Measurements from ENCODE around the gene PLEKHM3. TPM values are rescaled to one million over a fixed set of nuclear protein-coding genes. Genes with fewer than 3 reads are reported as not detected.
A peak's percentile ranks its signal among the peaks of the same experiment; 100 is the strongest.

PLEKHM3 gene
- total and polyA plus RNA-seq, 2 donors (not counting 3 experiments of a cell fraction or from before 2014, with no cell fraction given): 3.1 to 9.1 TPM

DNA sequence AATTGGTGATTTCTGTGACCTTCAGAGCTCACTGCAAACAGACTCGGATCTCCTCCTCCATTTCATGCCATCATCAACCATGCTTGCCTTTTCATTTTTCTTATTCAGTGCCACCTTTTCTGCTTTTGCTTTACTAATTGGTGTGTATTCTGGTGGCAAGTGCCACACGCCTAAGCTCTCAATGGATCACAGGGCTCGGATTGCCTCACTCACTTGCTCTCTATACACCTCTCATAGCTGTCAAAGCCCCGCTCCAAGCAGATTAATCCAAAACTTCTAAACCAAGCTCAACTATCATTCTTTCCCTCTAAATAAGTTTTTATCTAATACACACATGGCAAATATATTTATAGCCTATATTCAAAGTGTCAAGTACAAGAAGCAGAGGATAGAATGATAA, 86.4 kb downstream of the PLEKHM3 start:
- Histone ChIP-seq H3K4me3 (replicated peaks in 1 of 3; ENCODE audit: insufficient read depth in 1 of 3, low read depth in 1 of 3, low read length in 3 of 3) (no peak overlapping the region), H3K9me1 (replicated peaks; ENCODE audit: control insufficient read depth, extremely low read depth, insufficient read depth, low read length) (no peaks in the 10 kb centered on the region), H3K27me3 (ENCODE audit: control insufficient read depth in 2 of 2, insufficient read depth in 2 of 2, low read length in 2 of 2) (no peaks in the 10 kb centered on the region), H3K4me2 (ENCODE audit: insufficient read depth, low read length) (no peak overlapping the region), H3K4me1 (ENCODE audit: control insufficient read depth, extremely low read depth, insufficient read depth, low read length) (no peaks in the 10 kb centered on the region), H4K20me1 (replicated peaks; ENCODE audit: control insufficient read depth, extremely low read depth, insufficient read depth, low read length) (no peaks in the 10 kb centered on the region), H3K9me3 (replicated peaks; ENCODE audit: control insufficient read depth, insufficient read depth, low read length) (no peaks in the 10 kb centered on the region), H3K79me2 (ENCODE audit: control insufficient read depth, insufficient read depth, low read length) (no peaks in the 10 kb centered on the region), H3K36me3 (ENCODE audit: control insufficient read depth in 2 of 2, extremely low read depth in 1 of 2, insufficient read depth in 2 of 2, low read length in 2 of 2) (no peaks in the 10 kb centered on the region), H3K27ac (ENCODE audit: insufficient read depth, low read depth, low read length) (no peak overlapping the region), H3K9ac (replicated peaks; ENCODE audit: extremely low read depth, insufficient read depth, low read length) (no peak overlapping the region), H2AFZ (ENCODE audit: low read depth, low read length) (no peak overlapping the region)
- ChIA-PET CTCF (interaction anchor here (1.2 to 1.5 kb wide), 3 partner anchors 34 to 193 kb away, joined by 3 to 4 read pairs (median 3); no protein-coding TSS in a partner anchor), POLR2A (no interaction called here)
- TF ChIP-seq POLR2A (IDR thresholded peaks at IDR 0.05; ENCODE audit: low read depth, low read length): no peak
- TF ChIP-seq EZH2 (IDR thresholded peaks at IDR 0.05; ENCODE audit: borderline replicate concordance, low read depth, low read length, severe bottlenecking): no peak
- TF ChIP-seq JUN (IDR thresholded peaks at IDR 0.05; ENCODE audit: borderline replicate concordance, insufficient read depth, insufficient read length, low read depth): no peak
- TF ChIP-seq, protein P1, sequence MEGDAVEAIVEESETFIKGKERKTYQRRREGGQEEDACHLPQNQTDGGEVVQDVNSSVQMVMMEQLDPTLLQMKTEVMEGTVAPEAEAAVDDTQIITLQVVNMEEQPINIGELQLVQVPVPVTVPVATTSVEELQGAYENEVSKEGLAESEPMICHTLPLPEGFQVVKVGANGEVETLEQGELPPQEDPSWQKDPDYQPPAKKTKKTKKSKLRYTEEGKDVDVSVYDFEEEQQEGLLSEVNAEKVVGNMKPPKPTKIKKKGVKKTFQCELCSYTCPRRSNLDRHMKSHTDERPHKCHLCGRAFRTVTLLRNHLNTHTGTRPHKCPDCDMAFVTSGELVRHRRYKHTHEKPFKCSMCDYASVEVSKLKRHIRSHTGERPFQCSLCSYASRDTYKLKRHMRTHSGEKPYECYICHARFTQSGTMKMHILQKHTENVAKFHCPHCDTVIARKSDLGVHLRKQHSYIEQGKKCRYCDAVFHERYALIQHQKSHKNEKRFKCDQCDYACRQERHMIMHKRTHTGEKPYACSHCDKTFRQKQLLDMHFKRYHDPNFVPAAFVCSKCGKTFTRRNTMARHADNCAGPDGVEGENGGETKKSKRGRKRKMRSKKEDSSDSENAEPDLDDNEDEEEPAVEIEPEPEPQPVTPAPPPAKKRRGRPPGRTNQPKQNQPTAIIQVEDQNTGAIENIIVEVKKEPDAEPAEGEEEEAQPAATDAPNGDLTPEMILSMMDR (IDR thresholded peaks at IDR 0.05; ENCODE audit: extremely low read depth in 1 of 2, insufficient read depth in 1 of 2, low read depth in 1 of 2, low read length in 2 of 2): no peak
- no peak for TF ChIP-seq MAX (IDR thresholded peaks at IDR 0.05; ENCODE audit: insufficient read depth, insufficient read length)
- dilution Hi-C loops (cut with MboI; ENCODE audit: extremely low pct_ligation_motif_present, low sequenced_read_pairs) (no loop called here), intact Hi-C loops (cut with micrococcal nuclease) (no loop called here)
- no peak for FAIRE-seq
- no TSS peak for BruUV-seq (replicated peaks)
- DNase-seq (ENCODE audit: low read depth, low spot score): no peak

GRCh38 chr2:207938415-207938814, 86.9 kb downstream of the PLEKHM3 start:
- Histone ChIP-seq H3K9me1 (replicated peaks; ENCODE audit: control insufficient read depth, extremely low read depth, insufficient read depth, low read length) (no peaks in the 10 kb centered on the region), H3K9me3 (replicated peaks; ENCODE audit: control insufficient read depth, insufficient read depth, low read length) (no peaks in the 10 kb centered on the region), H3K9ac (replicated peaks; ENCODE audit: extremely low read depth, insufficient read depth, low read length) (no peak overlapping the region), H3K36me3 (ENCODE audit: control insufficient read depth in 2 of 2, extremely low read depth in 1 of 2, insufficient read depth in 2 of 2, low read length in 2 of 2) (no peaks in the 10 kb centered on the region), H4K20me1 (replicated peaks; ENCODE audit: control insufficient read depth, extremely low read depth, insufficient read depth, low read length) (no peaks in the 10 kb centered on the region), H3K4me3 (replicated peaks in 1 of 3; ENCODE audit: insufficient read depth in 1 of 3, low read depth in 1 of 3, low read length in 3 of 3) (no peak overlapping the region), H3K79me2 (ENCODE audit: control insufficient read depth, insufficient read depth, low read length) (no peaks in the 10 kb centered on the region), H3K27me3 (ENCODE audit: control insufficient read depth in 2 of 2, insufficient read depth in 2 of 2, low read length in 2 of 2) (no peaks in the 10 kb centered on the region), H2AFZ (ENCODE audit: low read depth, low read length) (no peak overlapping the region), H3K4me2 (ENCODE audit: insufficient read depth, low read length) (no peak overlapping the region), H3K27ac (ENCODE audit: insufficient read depth, low read depth, low read length) (no peak overlapping the region), H3K4me1 (ENCODE audit: control insufficient read depth, extremely low read depth, insufficient read depth, low read length) (no peaks in the 10 kb centered on the region)
- TF ChIP-seq MAX (IDR thresholded peaks at IDR 0.05; ENCODE audit: insufficient read depth, insufficient read length) (no peak), JUN (IDR thresholded peaks at IDR 0.05; ENCODE audit: borderline replicate concordance, insufficient read depth, insufficient read length, low read depth) (no peak), EZH2 (IDR thresholded peaks at IDR 0.05; ENCODE audit: borderline replicate concordance, low read depth, low read length, severe bottlenecking) (no peak), MYC (IDR thresholded peaks at IDR 0.05; ENCODE audit: low read depth, low read length) (no peak), POLR2AphosphoS5 (IDR thresholded peaks at IDR 0.05; ENCODE audit: insufficient read depth, low read depth, low read length) (no peak), GATA2 (IDR thresholded peaks at IDR 0.05; ENCODE audit: insufficient read depth, insufficient read length, low read depth, low read length) (no peak), FOS (IDR thresholded peaks at IDR 0.05; ENCODE audit: borderline replicate concordance, insufficient read depth, low read length) (no peak), POLR2A (IDR thresholded peaks at IDR 0.05; ENCODE audit: low read depth, low read length) (no peak)
- TF ChIP-seq, protein P1 (IDR thresholded peaks at IDR 0.05; ENCODE audit: extremely low read depth in 1 of 2, insufficient read depth in 1 of 2, low read depth in 1 of 2, low read length in 2 of 2): no peak
- ChIA-PET POLR2A (no interaction called here), CTCF (interaction anchor here (1.1 to 1.5 kb wide), 3 partner anchors 35 to 192 kb away, joined by 3 to 4 read pairs (median 3); no protein-coding TSS in a partner anchor)
- dilution Hi-C loops (cut with MboI; ENCODE audit: extremely low pct_ligation_motif_present, low sequenced_read_pairs): no loop called here
- peak; percentile 26 for FAIRE-seq
- intact Hi-C loops (cut with micrococcal nuclease): no loop called here
- BruUV-seq (replicated peaks): no TSS peak
- DNase-seq (ENCODE audit: low read depth, low spot score): no peak
